ENCODE data around the gene RASL11A.

DNA sequence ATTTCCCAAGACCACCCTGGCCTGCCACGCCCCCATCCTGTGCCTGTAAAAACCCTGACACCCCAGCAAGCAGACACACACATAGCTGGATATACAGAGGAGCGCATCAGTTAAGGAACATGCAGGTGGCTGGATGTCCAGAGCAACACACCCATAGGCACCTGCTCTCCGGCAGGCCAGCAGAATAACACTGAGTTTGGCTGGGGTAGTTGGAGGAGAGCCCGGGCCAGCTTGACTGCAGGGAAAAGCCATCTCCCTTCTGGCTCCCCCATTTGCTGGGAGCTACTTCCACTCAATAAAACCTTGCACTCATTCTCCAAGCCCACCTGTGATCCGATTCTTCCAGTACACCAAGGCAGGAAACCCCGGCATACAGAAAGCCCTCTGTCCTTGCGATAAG is 8.9 kb downstream of the RASL11A start:
- TF ChIP-seq, protein P1, sequence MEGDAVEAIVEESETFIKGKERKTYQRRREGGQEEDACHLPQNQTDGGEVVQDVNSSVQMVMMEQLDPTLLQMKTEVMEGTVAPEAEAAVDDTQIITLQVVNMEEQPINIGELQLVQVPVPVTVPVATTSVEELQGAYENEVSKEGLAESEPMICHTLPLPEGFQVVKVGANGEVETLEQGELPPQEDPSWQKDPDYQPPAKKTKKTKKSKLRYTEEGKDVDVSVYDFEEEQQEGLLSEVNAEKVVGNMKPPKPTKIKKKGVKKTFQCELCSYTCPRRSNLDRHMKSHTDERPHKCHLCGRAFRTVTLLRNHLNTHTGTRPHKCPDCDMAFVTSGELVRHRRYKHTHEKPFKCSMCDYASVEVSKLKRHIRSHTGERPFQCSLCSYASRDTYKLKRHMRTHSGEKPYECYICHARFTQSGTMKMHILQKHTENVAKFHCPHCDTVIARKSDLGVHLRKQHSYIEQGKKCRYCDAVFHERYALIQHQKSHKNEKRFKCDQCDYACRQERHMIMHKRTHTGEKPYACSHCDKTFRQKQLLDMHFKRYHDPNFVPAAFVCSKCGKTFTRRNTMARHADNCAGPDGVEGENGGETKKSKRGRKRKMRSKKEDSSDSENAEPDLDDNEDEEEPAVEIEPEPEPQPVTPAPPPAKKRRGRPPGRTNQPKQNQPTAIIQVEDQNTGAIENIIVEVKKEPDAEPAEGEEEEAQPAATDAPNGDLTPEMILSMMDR (conservative IDR thresholded peaks at IDR 0.05), result no peak
- no peak for TF ChIP-seq ZFX (IDR thresholded peaks at IDR 0.05)
